H9 (cell line): ENCODE measurements around the gene ABTB1. TPM values are rescaled to one million over a fixed set of nuclear protein-coding genes. Genes with fewer than 3 reads are reported as not detected.

Experiments
- DNase-seq: peaks from one replicate; pipeline ENCODE4 v3.0.0-alpha.2; 2017
- H2AFZ ChIP-seq: one replicate; pipeline ENCODE4 v1.6.1; 2013; ENCODE audit warnings: mild to moderate bottlenecking, low read length, control low read depth, moderate library complexity
- H2AK5ac ChIP-seq: 2 replicates; pipeline ENCODE4 v1.6.1; 2013; ENCODE audit warnings: low read length, control low read depth, mixed read lengths; ENCODE audit not compliant: insufficient read length
- H2BK120ac ChIP-seq: one replicate; pipeline ENCODE4 v1.6.1; 2013; ENCODE audit warnings: low read depth, mild to moderate bottlenecking, low read length, control low read depth, inconsistent platforms; ENCODE audit not compliant: poor library complexity, severe bottlenecking
- H2BK12ac ChIP-seq: 2 replicates; pipeline ENCODE4 v1.6.1; 2013; ENCODE audit warnings: low read length, control low read depth, mixed read lengths, low read depth; ENCODE audit not compliant: insufficient read length
- H2BK15ac ChIP-seq: 2 replicates; pipeline ENCODE4 v1.6.1; 2013; ENCODE audit warnings: low read depth, low read length, control low read depth
- H2BK20ac ChIP-seq: one replicate; pipeline ENCODE4 v1.6.1; 2013; ENCODE audit warnings: low read depth, mild to moderate bottlenecking, low read length, control low read depth, inconsistent platforms; ENCODE audit not compliant: poor library complexity, severe bottlenecking
- H2BK5ac ChIP-seq: 2 replicates; pipeline ENCODE4 v1.6.1; 2013; ENCODE audit warnings: low read length, control low read depth, mixed read lengths; ENCODE audit not compliant: insufficient read length
- H3K14ac ChIP-seq: 2 replicates; pipeline ENCODE4 v1.6.1; 2013; ENCODE audit warnings: low read length, control low read depth; ENCODE audit not compliant: insufficient read depth
- H3K18ac ChIP-seq: 2 replicates; pipeline ENCODE4 v1.6.1; 2013; ENCODE audit warnings: low read depth, mild to moderate bottlenecking, mixed read lengths, low read length, control low read depth; ENCODE audit not compliant: insufficient read length
- H3K23ac ChIP-seq: 2 replicates; pipeline ENCODE4 v1.6.1; 2013; ENCODE audit warnings: low read length, control low read depth, mixed read lengths, low read depth; ENCODE audit not compliant: insufficient read length
- H3K23me2 ChIP-seq: 2 replicates; pipeline ENCODE4 v1.6.1; 2013; ENCODE audit warnings: low read depth, mild to moderate bottlenecking, mixed read lengths, low read length, control low read depth; ENCODE audit not compliant: insufficient read length, poor library complexity, severe bottlenecking
- H3K27ac ChIP-seq: 2 replicates; pipeline ENCODE4 v1.5.1; 2013; ENCODE audit warnings: low read length, control low read depth, mixed read lengths, low read depth; ENCODE audit not compliant: insufficient read length
- H3K27me3 ChIP-seq: 2 replicates; pipeline ENCODE4 v1.6.1; 2013; ENCODE audit warnings: low read length, control low read depth, inconsistent platforms; ENCODE audit not compliant: insufficient read depth
- H3K4ac ChIP-seq: 2 replicates; pipeline ENCODE4 v1.6.1; 2013; ENCODE audit warnings: low read depth, mild to moderate bottlenecking, control low read depth, inconsistent platforms, low read length, moderate library complexity
- H3K4me1 ChIP-seq: 2 replicates; pipeline ENCODE4 v1.6.1; 2013; ENCODE audit warnings: low read length, control low read depth, inconsistent platforms; ENCODE audit not compliant: insufficient read depth
- H3K4me2 ChIP-seq: 2 replicates; pipeline ENCODE4 v1.6.1; 2013; ENCODE audit warnings: low read length, control low read depth, mixed read lengths; ENCODE audit not compliant: insufficient read length, insufficient read depth
- H3K56ac ChIP-seq: 2 replicates; pipeline ENCODE4 v1.6.1; 2013; ENCODE audit warnings: low read depth, mild to moderate bottlenecking, mixed read lengths, low read length, control low read depth; ENCODE audit not compliant: insufficient read length
- H3K79me1 ChIP-seq: 2 replicates; pipeline ENCODE4 v1.6.1; 2013; ENCODE audit warnings: low read depth, mild to moderate bottlenecking, moderate library complexity, low read length, control low read depth, inconsistent platforms; ENCODE audit not compliant: insufficient read depth, poor library complexity, severe bottlenecking
- H3K79me2 ChIP-seq: 2 replicates; pipeline ENCODE4 v1.6.1; 2013; ENCODE audit warnings: low read length, control low read depth, inconsistent platforms; ENCODE audit not compliant: insufficient read depth
- H3K9ac ChIP-seq: 2 replicates; pipeline ENCODE4 v1.6.1; 2013; ENCODE audit warnings: low read length, control low read depth, mixed read lengths; ENCODE audit not compliant: insufficient read length; ENCODE audit errors: extremely low read depth
- H3K9me3 ChIP-seq: one replicate; pipeline ENCODE4 v1.6.1; 2013; ENCODE audit warnings: low read depth, low read length, inconsistent platforms; ENCODE audit not compliant: control insufficient read depth
- H3T11ph ChIP-seq: one replicate; pipeline ENCODE4 v1.6.1; 2013; ENCODE audit warnings: mild to moderate bottlenecking, low read length, control low read depth, inconsistent platforms
- H4K20me1 ChIP-seq: one replicate; pipeline ENCODE4 v1.6.1; 2013; ENCODE audit not compliant: control insufficient read depth, insufficient read length, insufficient read depth
- H4K5ac ChIP-seq: 2 replicates; pipeline ENCODE4 v1.6.1; 2013; ENCODE audit warnings: low read depth, mild to moderate bottlenecking, mixed read lengths, low read length, control low read depth; ENCODE audit not compliant: insufficient read length
- H4K8ac ChIP-seq: replicated peaks from 2 replicates; pipeline ENCODE4 v1.6.1; 2013; ENCODE audit warnings: low read length, control low read depth, mixed read lengths, low read depth; ENCODE audit not compliant: insufficient read length
- H4K91ac ChIP-seq: 2 replicates; pipeline ENCODE4 v1.6.1; 2013; ENCODE audit warnings: low read depth, mild to moderate bottlenecking, moderate library complexity, mixed read lengths, low read length, control low read depth; ENCODE audit not compliant: insufficient read length
- H3K27ac Mint-ChIP-seq, 3 experiments: 2 replicates in 2 of 3; 3 replicates in 1 of 3; pipeline ENCODE4 v1.8.0; 2020 to 2021; ENCODE audit warnings: mixed read lengths in 3 of 3, mild to moderate bottlenecking in 1 of 3, moderate library complexity in 1 of 3
- H3K27me3 Mint-ChIP-seq: 2 replicates; pipeline ENCODE4 v1.8.0; 2021; ENCODE audit warnings: low read depth, mild to moderate bottlenecking, moderate library complexity, mixed read lengths
- H3K36me3 Mint-ChIP-seq, 3 experiments: 2 replicates in 2 of 3; 3 replicates in 1 of 3; pipeline ENCODE4 v1.8.0; 2020 to 2021; ENCODE audit warnings: low read depth in 3 of 3, mixed read lengths in 3 of 3; ENCODE audit not compliant: insufficient read depth in 1 of 3
- H3K4me1 Mint-ChIP-seq, 2 experiments: 2 replicates each; pipeline ENCODE4 v1.8.0; 2020; ENCODE audit warnings: mixed read lengths in 2 of 2
- H3K4me3 Mint-ChIP-seq, 2 experiments: 2 replicates in 1 of 2; 3 replicates in 1 of 2; pipeline ENCODE4 v1.8.0; 2020 to 2021; ENCODE audit warnings: mild to moderate bottlenecking in 2 of 2, mixed read lengths in 2 of 2, moderate library complexity in 1 of 2
- H3K9me3 Mint-ChIP-seq, 2 experiments: 2 replicates in 1 of 2; 3 replicates in 1 of 2; pipeline ENCODE4 v1.8.0; 2020; ENCODE audit warnings: mild to moderate bottlenecking in 2 of 2, mixed read lengths in 2 of 2, moderate library complexity in 1 of 2
- CTCF ChIP-seq: fragments of 200-600 bp; sonication (generic); conservative IDR thresholded peaks from 3 replicates; pipeline ENCODE4 v1.8.0; 2021; ENCODE audit warnings: antibody characterized with exemption, mild to moderate bottlenecking
- WGBS: extraction: QIAGEN DNeasy Blood & Tissue Kit; methylation state at CpG from one replicate; pipeline ENCODE4 v1.1.7; 2013; ENCODE audit warnings: missing lambda C conversion rate, low lambda C conversion rate, mixed read lengths; ENCODE audit not compliant: insufficient read length; ENCODE audit errors: extremely low coverage; 5-methylcytosine and 5-hydroxymethylcytosine counted together
- total RNA-seq: library from RNA; stranded (reverse); gene quantifications from 2 replicates; pipeline ENCODE4 v1.2.1, GENCODE V29; 2021

Gene ABTB1
- total RNA-seq, 1 experiment from 2014 or later, result 6.2 TPM

DNA sequence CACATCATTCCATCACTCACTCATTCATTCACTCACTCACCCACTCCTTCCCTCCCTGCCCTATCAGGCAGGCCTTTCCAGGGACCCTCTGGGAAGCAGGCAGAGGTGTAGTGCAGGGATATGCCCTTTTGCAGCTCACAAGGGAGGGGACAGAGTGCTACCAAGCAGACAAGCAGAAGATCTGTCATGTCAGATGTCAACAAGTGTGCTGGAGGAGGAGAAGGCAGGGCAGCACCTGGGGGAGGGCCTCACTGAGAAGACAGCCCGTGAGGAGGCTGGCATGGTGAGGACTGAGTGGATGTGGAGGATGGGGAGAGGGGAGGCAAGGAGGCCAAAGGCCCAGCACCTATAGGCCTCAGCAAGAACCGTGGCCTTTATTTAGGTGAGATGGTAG is 15.3 kb downstream of the ABTB1 start:
- Histone ChIP-seq H4K91ac (no peak overlapping the region), H3K4me1 (no peaks in the 10 kb centered on the region; the same call in 1 of the 2 replicates), H3K23ac (no peak overlapping the region), H3K56ac (no peak overlapping the region), H2BK15ac (no peak overlapping the region), H3T11ph (no peak overlapping the region), H3K27me3 (no peaks in the 10 kb centered on the region; the same call in 1 of the 2 replicates), H2BK120ac (no peak overlapping the region), H2BK20ac (no peak overlapping the region), H3K23me2 (no peaks in the 10 kb centered on the region), H3K79me2 (no peaks in the 10 kb centered on the region), H2AFZ (no peak overlapping the region), H3K14ac (no peak overlapping the region), H4K20me1 (no peaks in the 10 kb centered on the region), H3K18ac (no peak overlapping the region), H2BK5ac (no peak overlapping the region), H3K9ac (no peak overlapping the region), H3K4ac (no peak overlapping the region), H3K4me2 (no peak overlapping the region), H3K27ac (no peak overlapping the region), H2AK5ac (no peak overlapping the region), H3K9me3 (no peaks in the 10 kb centered on the region), H4K5ac (no peak overlapping the region), H3K79me1 (no peaks in the 10 kb centered on the region), H2BK12ac (no peak overlapping the region), H4K8ac (no peak overlapping the region)
- H3K4me3 Mint-ChIP-seq, result no peak overlapping the region
- H3K9me3 Mint-ChIP-seq, result no peaks in the 10 kb centered on the region
- no peaks in the 10 kb centered on the region; the same call in 1 of the 2 replicates for H3K27me3 Mint-ChIP-seq
- no CpG with 5 or more reads among the region's 2 CpGs for WGBS
- peak; percentile 17 for DNase-seq
- no peaks in the 10 kb centered on the region for H3K36me3 Mint-ChIP-seq
- no peak overlapping the region for H3K27ac Mint-ChIP-seq
- TF ChIP-seq CTCF, result no peak
- H3K4me1 Mint-ChIP-seq, result peaks cover 8 to 11% of the 10 kb centered on the region in 2 experiments
